ENCODE results near the gene TSPAN15. TPM values are rescaled to one million over a fixed set of nuclear protein-coding genes. Genes with fewer than 3 reads are reported as not detected.

Gene TSPAN15
- total and polyA plus RNA-seq, 2 of the 4 experiments (the other 2 are of a cell fraction) = 0.48 TPM; not detected in 1

GRCh38 chr10:69458430-69459100 is 7.3 kb downstream of the TSPAN15 start:
- Histone ChIP-seq H3K4me3 (ENCODE audit: insufficient read depth, low read depth, low read length) (no peak overlapping the region), H3K9me3 (ENCODE audit: control insufficient read depth, insufficient read depth, low read length) (no peaks in the 10 kb centered on the region), H3K9ac (ENCODE audit: low read depth, low read length) (no peak overlapping the region), H3K79me1 (ENCODE audit: low read depth in 1 of 2, low read length in 2 of 2) (no peaks in the 10 kb centered on the region), H2BK15ac (ENCODE audit: low read depth, low read length) (no peak overlapping the region), H3K36me3 (ENCODE audit: control insufficient read depth, insufficient read depth, low read length) (no peaks in the 10 kb centered on the region), H2BK20ac (ENCODE audit: low read depth, low read length) (no peak overlapping the region), H4K8ac (ENCODE audit: low read depth in 2 of 2, low read length in 2 of 2) (no peak overlapping the region), H3K4ac (ENCODE audit: low read depth, low read length) (no peak overlapping the region), H3K4me2 (ENCODE audit: low read depth, low read length) (no peak overlapping the region), H3K27ac (ENCODE audit: insufficient read depth, low read length) (no peak overlapping the region), H3K23ac (ENCODE audit: low read depth, low read length) (no peak overlapping the region), H4K5ac (ENCODE audit: low read depth, low read length) (no peak overlapping the region), H4K20me1 (ENCODE audit: insufficient read depth, low read length) (no peaks in the 10 kb centered on the region), H3K27me3 (ENCODE audit: control insufficient read depth, insufficient read depth, low read length) (peaks cover 4% of the 10 kb centered on the region; the same call in 1 of the 2 replicates), H3K9me1 (ENCODE audit: insufficient read depth, low read length) (no peaks in the 10 kb centered on the region), H3K4me1 (ENCODE audit: control insufficient read depth, insufficient read depth, low read length) (no peaks in the 10 kb centered on the region; the same call in 1 of the 2 replicates), H4K91ac (ENCODE audit: insufficient read depth, low read depth, low read length) (no peak overlapping the region), H2AK5ac (ENCODE audit: low read depth, low read length) (no peak overlapping the region), H3K14ac (replicated peaks; ENCODE audit: low read depth, low read length) (no peak overlapping the region), H3K18ac (ENCODE audit: low read depth, low read length) (no peak overlapping the region), H2BK5ac (ENCODE audit: low read depth, low read length, poor library complexity, severe bottlenecking) (no peak overlapping the region), H3K56ac (ENCODE audit: extremely low read depth, insufficient read depth, low read length) (no peak overlapping the region), H2AK9ac (replicated peaks; ENCODE audit: low read depth, low read length, poor library complexity) (no peak overlapping the region), H2AFZ (replicated peaks; ENCODE audit: low read length, poor library complexity) (no peak overlapping the region), H2BK120ac (ENCODE audit: low read depth, low read length) (no peak overlapping the region)
- dilution Hi-C loops (cut with HindIII; ENCODE audit: low sequenced_read_pairs, unreplicated experiment) = no loop called here
- WGBS, 2 experiments (ENCODE audit: extremely low coverage in 2 of 2, insufficient read length in 1 of 2) = 100% methylated on average over 1 of the region's 10 CpGs; no CpG with 5 or more reads in 1 of the 2 experiments
- CTCF ChIA-PET = no interaction called here
- intact Hi-C loops (cut with micrococcal nuclease) = no loop called here
- BruUV-seq (replicated peaks) = no TSS peak
- in situ Hi-C loops (cut with MboI; ENCODE audit: low sequenced_read_pairs) = no loop called here
- DNase-seq (no peak), ATAC-seq (ENCODE audit: low read depth) (no peak)
- TF ChIP-seq SMC3 (IDR thresholded peaks at IDR 0.05; ENCODE audit: low read depth, low read length) = no peak
- no peak for TF ChIP-seq CEBPB (IDR thresholded peaks at IDR 0.05; ENCODE audit: low read depth, low read length)
- TF ChIP-seq RCOR1 (IDR thresholded peaks at IDR 0.05; ENCODE audit: insufficient replicate concordance, low read length) = no peak
- no peak for TF ChIP-seq POLR2A (IDR thresholded peaks at IDR 0.05; ENCODE audit: low read depth, low read length)
- TF ChIP-seq USF2 (IDR thresholded peaks at IDR 0.05; ENCODE audit: low read depth, low read length) = no peak
- POLR2A ChIA-PET (ENCODE audit: unreplicated experiment) = no interaction called here
